GM19328 (cell line): ENCODE results near the gene SPHK1.
"Not testable (repeated sequence)": the region's sequence is repeated elsewhere in the genome, so short reads cannot be mapped to it uniquely, and the experiment has no call there.

Experiments
- ATAC-seq: cut with Tn5 transposase; IDR thresholded peaks from one replicate; pipeline ENCODE4 v1.9.1; 2021; ENCODE audit warnings: mild to moderate bottlenecking, moderate library complexity; ENCODE audit not compliant: unreplicated experiment

The SPHK1 gene, protein sequence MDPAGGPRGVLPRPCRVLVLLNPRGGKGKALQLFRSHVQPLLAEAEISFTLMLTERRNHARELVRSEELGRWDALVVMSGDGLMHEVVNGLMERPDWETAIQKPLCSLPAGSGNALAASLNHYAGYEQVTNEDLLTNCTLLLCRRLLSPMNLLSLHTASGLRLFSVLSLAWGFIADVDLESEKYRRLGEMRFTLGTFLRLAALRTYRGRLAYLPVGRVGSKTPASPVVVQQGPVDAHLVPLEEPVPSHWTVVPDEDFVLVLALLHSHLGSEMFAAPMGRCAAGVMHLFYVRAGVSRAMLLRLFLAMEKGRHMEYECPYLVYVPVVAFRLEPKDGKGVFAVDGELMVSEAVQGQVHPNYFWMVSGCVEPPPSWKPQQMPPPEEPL

DNA sequence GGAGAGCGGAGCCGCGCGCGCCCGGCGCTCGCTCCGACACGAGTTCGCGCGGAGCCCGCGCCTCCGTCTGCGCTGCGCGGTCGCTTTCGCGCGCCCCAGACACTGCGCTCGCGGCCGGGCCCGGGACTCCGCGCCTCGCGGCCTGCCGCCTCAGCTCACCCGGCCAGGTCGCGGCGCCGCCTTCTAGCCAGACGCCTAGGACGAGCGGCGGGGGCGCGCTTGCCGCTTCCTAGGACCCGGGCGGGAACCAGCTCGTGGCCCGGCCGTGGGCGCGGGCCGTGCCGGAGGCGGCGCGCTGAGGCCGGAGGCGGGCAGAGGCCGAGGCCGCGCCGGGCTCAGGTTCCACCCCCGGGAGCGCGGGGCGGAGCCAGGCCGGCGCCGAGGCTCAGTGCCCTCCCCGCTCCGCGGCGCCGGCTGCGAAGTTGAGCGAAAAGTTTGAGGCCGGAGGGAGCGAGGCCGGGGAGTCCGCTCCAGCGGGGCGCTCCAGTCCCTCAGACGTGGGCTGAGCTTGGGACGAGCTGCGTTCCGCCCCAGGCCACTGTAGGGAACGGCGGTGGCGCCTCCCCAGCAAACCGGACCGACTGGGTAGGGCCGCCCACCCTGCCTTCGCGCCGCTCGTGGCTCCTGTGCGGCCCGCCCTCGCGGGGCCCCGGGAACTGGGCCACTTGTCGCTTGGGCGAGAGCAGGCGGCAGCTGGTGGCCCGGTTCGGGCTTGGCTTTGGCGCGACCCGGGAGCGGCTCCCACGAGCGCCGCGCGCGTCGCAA is at the start of gene SPHK1:
Gene SPHK1 (plus strand): TSS at position 388 of the 765 bp plus-strand sequence. CDS start 1,036 bp downstream, outside the sequence.
- ATAC-seq, result peak; percentile 50

DNA sequence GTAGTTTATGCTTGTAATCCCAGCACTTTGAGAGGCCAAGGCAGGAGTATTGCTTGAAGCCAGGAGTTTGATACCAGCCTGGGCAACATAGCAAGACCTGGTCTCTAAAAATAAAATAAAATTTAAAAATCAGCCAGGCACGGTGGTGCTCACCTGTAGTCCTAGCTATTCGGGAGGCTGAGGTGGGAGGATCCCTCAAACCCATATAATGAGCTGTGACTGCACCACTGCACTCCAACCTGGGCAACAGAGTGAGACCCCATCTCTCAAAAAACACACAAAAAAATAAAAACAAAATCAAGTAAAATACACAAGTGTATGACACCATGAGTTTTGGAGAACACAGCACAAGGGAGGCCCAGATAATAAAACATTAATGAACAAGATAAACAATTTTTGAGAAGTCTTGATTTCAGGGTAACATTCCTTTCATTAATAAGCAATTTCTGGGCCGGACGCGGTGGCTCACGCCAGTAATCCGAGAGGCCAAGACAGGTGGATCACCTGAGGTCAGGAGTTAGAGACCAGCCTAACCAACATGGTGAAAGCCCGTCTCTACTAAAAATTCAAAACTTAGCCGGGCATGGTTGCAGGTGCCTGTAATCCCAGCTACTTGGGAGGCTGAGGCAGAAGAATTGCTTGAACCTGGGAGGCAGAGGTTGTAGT is 48.6 kb upstream of the SPHK1 start:
- ATAC-seq, result no peak

DNA sequence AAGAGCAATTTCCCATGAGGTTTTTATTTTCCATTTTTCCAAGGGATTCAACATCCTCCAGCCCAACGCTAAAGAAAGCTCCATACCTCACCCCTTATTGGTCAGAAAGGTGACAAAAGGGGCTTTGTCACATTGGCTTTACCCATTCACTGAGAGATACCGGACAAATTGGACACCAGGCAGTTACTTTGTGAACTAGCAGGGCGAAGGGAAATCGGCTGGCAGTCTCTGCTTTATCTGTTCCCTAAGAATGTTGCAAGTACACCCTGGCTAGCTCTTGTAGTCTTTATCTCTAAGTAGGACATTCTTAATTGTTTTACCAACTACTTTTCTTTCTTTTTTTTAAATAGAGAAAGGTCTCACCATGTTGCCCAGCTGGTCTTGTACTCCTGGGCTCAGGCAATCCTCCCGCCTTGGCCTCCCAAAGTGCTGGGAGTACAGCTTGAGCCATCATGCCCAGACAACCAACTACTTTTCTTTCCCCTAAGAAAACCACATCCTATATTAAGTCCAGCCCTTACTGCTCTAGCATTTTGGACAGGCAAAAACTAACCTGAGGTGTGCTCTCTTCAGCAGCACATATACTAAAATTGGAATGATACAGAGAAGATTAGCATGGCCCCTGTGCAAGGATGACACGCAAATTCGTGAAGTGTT is 47.5 kb upstream of the SPHK1 start:
- no peak for ATAC-seq

DNA sequence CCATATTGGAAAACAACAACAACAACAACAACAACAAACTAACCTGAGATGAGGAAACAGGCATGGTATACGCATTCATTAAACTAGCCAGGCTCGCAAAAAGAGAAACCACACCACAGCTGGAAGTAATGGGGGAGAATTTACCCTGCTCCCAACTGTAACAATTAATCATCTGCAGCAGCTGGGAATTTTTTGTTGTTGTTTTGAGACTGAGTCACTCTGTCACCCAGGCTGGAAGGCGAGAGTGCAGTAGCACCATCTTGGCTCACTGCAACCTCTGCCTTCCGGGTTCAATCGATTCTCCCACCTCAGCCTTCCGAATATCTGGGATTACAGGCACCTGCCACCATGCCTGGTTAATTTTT is 47.0 kb upstream of the SPHK1 start:
- no peak for ATAC-seq

DNA sequence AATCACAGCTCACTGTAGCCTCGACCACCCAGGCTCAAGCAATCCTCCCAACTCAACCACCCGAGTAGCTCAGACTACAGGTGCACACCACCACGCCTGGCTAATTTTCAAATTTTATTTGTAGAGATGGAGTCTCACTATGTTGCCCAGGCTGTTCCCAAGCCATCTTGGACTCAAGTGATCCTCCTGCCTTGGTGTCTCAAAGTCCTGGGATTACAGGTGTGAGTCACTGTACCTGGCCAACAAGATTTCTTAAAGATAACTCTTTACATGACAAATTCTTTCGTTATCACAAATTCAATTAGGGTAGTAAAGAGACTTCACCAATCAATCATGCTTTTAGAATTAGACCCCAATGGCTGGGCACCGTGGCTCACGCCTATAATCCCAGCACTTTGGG is 43.1 kb upstream of the SPHK1 start:
- no peak for ATAC-seq

DNA sequence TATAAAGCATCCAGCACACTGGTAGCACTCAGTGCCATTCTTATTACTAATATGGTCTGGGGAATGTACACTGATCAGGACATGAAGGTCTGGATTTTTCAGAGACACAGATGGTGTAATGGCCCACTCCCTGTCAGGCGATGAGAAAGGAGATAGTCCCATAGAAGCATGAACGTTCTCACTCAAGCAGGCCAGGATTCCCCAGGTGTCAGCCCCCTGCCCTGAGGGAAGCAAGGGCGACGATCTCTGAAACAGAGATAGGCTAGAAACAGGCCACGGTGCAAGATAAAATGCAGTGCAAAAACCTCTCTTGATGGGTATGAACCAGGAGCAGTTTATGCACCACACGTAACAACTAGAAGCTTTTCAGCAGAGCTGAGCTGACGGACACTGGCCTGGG is 41.3 kb upstream of the SPHK1 start:
- ATAC-seq, result no peak

DNA sequence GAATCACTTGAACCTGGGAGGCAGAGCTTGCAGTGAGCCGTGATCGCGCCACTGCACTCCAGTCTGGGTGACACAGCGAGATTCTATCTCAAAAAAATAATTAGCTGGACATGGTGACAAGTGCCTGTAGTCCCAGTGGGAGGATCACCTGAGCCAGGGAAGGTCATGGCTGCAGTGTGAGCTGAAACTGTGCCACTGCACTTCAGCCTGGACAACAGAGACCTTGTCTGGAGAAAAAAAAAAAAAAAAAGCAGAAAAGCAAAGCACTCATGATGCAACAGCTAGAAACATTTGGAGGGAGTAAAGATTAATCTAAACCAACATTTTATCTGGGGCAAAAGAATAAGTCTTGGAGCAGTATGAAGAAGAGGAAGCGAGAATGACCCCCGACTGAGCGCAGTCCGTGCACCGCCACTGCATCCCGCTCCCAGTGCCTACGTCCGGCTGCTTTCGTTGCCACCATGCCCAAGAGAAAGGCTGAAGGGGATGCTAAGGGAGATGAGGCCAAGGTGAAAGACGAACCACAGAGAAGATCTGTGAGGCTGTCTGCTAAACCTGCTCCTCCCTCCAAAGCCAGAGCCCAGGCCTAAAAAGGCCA is 38.9 kb upstream of the SPHK1 start:
- ATAC-seq, result no peak

DNA sequence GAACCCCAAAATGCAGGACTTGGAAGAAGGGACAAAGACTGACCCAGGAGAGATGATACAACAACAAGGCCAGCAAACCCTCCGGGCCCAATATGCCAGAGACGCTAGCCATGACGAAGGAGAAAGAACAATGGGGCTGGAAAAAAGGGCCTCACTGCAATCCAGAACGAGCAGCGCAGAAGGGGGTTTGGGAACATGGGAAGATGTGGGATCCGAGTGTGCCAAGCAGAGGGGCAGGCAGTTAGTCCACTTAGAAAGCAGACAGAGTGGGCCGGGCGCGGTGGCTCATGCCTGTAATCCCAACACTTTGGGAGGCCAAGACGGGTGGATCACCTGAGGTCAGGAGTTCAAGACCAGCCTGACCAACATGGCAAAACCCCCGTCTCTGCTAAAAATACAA is 37.5 kb upstream of the SPHK1 start:
- not testable (repeated sequence) for ATAC-seq

DNA sequence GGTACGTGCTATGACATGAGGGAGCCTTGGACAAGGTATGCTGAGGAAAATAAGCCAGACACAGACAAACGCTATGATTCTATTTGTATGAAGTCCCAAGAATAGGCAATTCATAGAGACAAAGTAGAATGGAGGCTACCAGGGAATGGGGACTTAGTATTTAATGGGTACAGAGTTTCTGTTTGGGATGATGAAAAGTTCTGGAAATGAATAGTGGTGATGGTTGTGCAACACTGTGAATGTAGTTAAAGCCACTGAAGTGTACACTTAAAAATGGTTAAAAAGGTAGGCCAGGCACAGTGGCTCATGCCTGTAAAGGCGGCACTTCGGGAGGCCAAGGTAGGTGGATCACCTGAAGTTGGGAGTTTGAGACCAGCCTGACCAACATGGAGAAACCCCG is 33.9 kb upstream of the SPHK1 start:
- ATAC-seq, result no peak

DNA sequence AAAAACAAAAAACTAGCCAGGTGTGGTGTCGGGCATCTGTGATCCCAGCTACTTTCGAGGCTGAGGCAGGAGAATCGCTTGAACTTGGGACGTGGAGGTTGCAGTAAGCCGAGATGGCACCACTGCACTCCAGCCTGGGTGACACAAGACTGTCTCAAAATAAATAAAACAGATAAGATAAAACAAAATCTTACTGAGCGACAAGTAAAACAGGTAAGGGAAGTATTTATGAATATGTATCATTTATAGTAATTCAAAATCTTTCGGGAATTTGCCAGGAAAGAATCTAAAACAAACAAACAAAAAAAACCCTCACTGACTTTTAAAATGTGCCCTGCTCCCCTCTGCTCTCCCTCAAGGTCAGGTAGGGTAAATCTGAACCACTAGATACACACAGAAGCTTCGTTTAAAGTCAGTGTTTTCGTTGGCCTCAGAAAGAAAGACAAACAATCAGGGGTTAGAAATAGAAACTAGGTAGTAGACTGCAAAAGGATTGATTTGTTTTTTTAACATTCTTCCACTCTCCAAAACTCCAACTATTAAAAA is 32.8 kb upstream of the SPHK1 start:
- no peak for ATAC-seq

DNA sequence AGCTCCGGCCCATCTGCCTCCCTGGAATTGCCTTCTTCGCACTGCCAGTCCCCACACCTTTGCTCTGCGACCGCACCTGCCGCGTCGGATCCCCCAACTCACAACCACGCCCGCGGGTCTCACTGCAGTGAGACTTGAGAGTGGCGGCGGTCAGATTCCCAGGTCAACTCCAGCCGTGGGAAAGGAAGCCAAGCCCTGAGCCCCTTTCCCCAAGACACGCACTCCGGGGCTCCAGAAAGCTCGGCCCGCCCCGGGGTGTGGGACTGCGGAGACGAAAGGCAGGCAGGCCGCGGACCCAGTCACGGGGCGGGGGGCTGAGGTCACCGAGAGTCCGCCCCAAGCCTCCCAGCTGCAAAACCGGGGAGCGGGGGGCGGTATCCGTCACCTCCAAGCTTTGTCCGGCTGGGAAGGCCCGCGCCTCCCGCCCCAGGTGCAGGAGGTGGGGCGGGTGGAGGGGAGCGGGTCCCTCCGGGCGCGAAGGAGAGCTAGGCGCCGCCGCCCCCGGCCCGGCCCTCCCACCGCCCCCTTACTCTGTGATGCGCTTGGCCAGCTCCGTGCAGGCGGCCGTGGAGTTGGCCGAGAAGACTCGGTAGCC is 31.3 kb upstream of the SPHK1 start:
- ATAC-seq, result no peak

DNA sequence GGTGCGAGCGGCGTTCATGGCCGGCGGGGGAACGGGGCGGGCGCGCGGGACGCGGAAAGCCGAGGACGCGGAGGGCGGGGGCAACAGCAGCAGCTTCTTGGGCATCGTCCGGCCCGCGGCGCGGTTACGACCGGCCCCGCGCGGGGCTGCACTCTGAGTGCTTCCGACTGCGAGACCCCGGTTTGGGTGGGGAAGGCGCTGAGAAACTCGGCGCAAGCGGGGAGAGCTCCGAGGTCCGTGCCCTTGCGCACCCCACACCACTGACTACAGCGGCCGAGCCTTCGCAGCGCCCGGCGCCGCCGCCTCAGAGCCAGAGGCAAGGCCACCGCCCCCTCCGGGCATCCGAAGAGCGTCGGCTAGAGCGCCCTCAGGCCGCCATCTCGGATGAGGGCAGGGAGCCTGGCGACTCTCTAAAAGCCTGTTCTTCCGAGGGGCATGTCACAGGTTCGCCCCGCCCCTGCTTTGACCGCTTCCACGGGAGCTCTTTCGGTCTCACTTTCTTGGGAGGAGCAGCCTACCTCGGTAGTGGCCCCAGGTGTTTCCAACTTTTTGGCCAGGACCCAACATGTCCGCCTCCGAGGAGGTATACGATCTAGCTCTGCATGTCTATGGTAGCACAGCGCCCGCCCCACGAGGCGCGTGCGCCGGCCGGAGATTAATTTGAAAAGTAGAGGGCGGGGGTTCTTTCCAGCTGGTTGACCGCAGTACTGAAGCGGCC is 30.7 kb upstream of the SPHK1 start, which contains the start of gene PRPSAP1:
Gene PRPSAP1 (minus strand): TSS at position 318 of the 718 bp plus-strand sequence. CDS start 213 bp downstream, at position 105.
- ATAC-seq, result peak; percentile 73

DNA sequence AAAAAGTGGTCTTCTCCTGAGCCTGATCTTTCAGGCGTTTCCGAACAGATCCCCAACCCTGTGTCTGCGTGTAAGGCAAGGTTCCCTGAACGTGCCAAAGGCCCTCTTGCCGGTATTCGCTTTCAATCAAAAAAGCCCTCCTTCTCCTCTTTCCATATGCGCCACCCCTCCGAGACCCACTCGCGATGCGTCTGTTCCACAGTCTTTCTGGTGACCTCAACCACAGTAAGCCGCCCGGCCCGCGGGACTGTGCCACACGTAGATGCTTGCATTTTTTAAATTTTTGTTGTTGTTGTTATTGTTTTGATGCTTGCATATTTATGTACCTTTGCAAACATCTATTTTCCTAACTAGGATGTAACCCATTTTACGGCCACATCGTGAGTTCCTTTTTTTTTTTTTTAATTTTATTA is 30.1 kb upstream of the SPHK1 start:
- no peak for ATAC-seq

DNA sequence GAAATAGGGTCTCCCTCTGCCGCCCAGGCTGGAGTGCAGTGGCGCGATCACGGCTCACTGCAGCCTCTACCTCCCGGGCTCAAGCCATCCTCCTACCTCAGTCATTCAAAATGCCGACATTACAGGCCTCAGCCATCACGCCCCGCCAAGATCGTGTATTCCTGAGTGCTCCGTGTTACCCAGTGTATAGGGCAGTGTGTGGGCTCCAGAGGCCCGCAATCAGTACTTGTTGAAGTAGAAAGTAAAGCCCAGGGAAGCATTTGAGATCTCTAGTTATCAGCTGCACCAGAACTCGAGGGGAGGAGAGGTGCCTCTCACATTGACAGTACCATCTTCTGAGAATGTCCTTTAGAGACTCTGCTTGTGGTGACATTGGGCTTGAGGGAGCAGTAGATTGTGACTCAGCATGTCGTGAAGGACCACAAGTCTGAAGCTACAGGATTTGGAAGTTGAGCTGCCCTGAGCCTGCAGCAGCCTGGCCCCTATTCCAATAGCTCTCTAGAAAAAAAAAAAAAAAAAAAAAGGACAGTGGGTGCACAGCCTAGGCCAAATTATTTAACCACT is 29.6 kb upstream of the SPHK1 start:
- ATAC-seq, result no peak

DNA sequence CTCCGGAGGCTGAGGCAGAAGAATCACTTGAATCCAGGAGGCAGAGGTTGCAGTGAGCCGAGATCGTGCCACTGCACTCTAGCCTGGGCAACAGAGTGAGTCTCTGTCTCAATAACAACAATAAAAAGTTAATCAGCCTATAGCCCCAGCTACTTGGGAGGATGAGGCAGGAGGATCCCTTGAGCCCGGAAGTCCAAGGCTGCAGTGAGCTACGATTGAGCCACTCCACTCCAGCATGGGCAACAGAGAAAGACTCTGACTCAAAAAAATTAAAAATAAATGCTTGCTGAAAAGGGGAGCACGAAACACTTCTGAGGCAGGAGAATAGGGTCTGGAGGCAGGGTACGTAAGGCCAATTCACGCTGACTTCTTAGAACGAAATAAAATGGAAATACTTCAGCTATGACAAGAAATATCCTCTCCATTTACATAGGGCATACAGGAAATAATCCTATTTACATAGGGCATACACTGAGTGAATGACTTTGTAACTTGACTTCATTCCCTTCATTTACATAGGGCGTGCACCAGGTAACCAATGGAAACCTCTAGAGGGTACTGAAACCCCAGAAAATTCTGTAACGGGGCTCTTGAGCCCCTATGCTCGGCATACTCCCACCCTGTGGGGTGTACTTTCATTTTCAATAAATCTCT is 27.5 kb upstream of the SPHK1 start:
- ATAC-seq, result no peak

DNA sequence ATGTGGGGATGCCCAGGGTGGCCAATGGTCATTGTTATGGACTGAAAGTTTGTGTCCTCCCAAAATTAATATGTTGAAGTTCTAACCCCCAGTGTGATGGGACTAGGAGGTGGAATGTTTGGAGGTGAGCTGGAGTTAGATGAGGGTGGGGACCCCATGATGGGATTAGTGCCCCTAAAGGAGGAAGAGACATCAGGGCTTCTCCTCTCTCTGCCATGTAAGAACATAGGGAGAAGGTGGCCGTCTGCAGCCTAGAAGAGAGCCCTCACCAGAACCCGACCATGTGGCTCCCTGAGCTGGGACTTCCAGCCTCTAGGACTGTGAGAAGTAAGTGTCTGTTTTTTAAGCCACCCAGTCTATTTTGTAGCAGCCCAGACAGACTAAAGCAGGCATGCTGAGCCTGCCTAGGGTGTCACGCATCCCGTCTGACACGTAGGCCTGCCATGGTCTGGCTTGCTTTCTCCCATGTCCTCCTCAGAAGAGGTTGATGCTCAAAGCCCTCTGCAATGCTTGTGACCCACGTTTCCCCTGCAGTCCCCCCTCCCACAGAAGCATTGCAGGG is 26.7 kb upstream of the SPHK1 start:
- ATAC-seq, result no peak

DNA sequence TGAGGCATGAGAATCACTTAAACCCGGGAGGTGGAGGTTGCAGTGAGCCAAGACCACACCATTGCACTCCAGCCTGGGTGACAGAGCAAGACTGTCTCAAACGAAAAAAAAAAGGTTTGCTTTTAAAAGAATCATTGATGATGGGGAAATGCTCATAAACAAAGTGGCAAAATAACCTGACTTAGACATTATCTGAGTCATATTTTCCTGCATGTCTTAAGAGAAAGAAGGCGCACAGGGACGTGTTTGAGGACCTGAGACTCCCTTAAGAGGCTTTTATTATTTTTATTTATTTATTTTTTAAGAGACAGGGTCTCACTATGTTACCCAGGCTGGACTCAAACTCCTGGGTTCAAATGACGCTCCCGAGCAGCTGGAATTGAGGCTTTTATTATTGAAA is 25.0 kb upstream of the SPHK1 start:
- ATAC-seq, result no peak

DNA sequence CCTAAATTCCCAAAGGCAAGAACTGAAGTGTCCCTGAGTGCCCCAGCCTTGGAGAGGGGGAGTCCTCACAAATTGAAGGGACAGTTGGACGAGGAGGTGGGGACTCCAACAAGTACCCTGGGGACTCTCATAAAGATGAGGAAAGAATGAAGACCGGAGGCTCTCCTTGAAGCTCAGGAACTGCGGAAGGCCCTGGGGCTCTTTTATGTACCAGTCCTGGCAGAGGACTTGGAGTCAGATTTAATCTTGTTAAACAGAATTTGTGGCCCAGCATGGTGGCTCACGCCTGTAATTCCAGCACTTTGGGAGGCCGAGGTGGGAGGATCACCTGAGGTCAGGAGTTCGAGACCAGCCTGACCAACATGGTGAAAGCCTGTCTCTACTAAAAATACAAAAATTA is 24.6 kb upstream of the SPHK1 start:
- not testable (repeated sequence) for ATAC-seq
